Measurements from ENCODE around the gene ATP5IF1. TPM values are rescaled to one million over a fixed set of nuclear protein-coding genes. Genes with fewer than 3 reads are reported as not detected.

The ATP5IF1 gene
- 104 TPM for total RNA-seq

GRCh38 chr1:28235755-28236655 is at the start of gene ATP5IF1:
Gene ATP5IF1 (plus strand): TSS chr1:28236124. CDS start chr1:28236184, 60 bp downstream.

GRCh38 chr1:28232558-28233263 is 3.2 kb upstream of the ATP5IF1 start, which contains the start of gene DNAJC8:
Gene DNAJC8 (minus strand): TSS chr1:28233029. CDS start chr1:28232998, 31 bp downstream.

GRCh38 chr1:28259252-28259933 is 23.5 kb downstream of the ATP5IF1 start, which contains the start of gene SESN2:
Gene SESN2 (plus strand): TSS chr1:28259518. CDS start chr1:28259848, 330 bp downstream.

Other genes starting within 250 kb of the ATP5IF1 start
- 15.5 TPM for gene EYA3, start 147.5 kb upstream of the ATP5IF1 start, total RNA-seq
- gene PTAFR, start 59.4 kb upstream of the ATP5IF1 start, total RNA-seq = 3.5 TPM
- gene DNAJC8, start 3.1 kb upstream of the ATP5IF1 start, total RNA-seq = 57.9 TPM
- 4.4 TPM for gene SESN2, start 23.4 kb downstream of the ATP5IF1 start, total RNA-seq
- gene MED18, start 92.9 kb downstream of the ATP5IF1 start, total RNA-seq = 14.8 TPM
- 7.4 TPM for gene PHACTR4, start 133.6 kb downstream of the ATP5IF1 start, total RNA-seq

All from diencephalon (tissue), 1 donor.